ENCODE measurements around the gene MB21D2.

MB21D2 gene

GRCh38 chr3:192892981-192893700, 24.5 kb downstream of the MB21D2 start:
- peaks cover 80% of the 10 kb centered on the region for H3K4me1 Mint-ChIP-seq (ENCODE audit: low read depth)

GRCh38 chr3:192890347-192891335, 27.0 kb downstream of the MB21D2 start:
- H3K4me1 Mint-ChIP-seq (ENCODE audit: low read depth): peaks cover 79% of the 10 kb centered on the region
- DNase-seq (ENCODE audit: low spot score): no peak
- H3K4me3 Mint-ChIP-seq: peak overlapping the region; percentile 47
- H3K27ac Mint-ChIP-seq: peak overlapping the region; percentile 20
- no peaks in the 10 kb centered on the region for H3K9me3 Mint-ChIP-seq
- H3K36me3 Mint-ChIP-seq (ENCODE audit: low read depth): peaks cover 6% of the 10 kb centered on the region
- H3K27me3 Mint-ChIP-seq (ENCODE audit: low read depth): peaks cover 25% of the 10 kb centered on the region

More at GRCh38 chr3:192892981-192893700, 24.5 kb downstream of the MB21D2 start:
- Mint-ChIP-seq H3K36me3 (ENCODE audit: low read depth) (peaks cover 15% of the 10 kb centered on the region), H3K9me3 (no peaks in the 10 kb centered on the region), H3K4me3 (peak overlapping the region; percentile 61), H3K27me3 (ENCODE audit: low read depth) (peaks cover 43% of the 10 kb centered on the region), H3K27ac (peak overlapping the region; percentile 84)
- DNase-seq (ENCODE audit: low spot score): peak; percentile 88

- Mint-ChIP-seq H3K27ac (no peak overlapping the region), H3K27me3 (ENCODE audit: low read depth) (peaks cover 23% of the 10 kb centered on the region), H3K4me1 (ENCODE audit: low read depth) (peaks cover 71% of the 10 kb centered on the region), H3K36me3 (ENCODE audit: low read depth) (peaks cover 4% of the 10 kb centered on the region), H3K9me3 (no peaks in the 10 kb centered on the region), H3K4me3 (peak overlapping the region; percentile 26)
- no peak for DNase-seq (ENCODE audit: low spot score)
These were observed 28.0 kb downstream of the MB21D2 start for GRCh38 chr3:192889679-192890078.

- Mint-ChIP-seq H3K27me3 (ENCODE audit: low read depth) (peaks cover 15% of the 10 kb centered on the region), H3K9me3 (no peaks in the 10 kb centered on the region), H3K27ac (no peak overlapping the region), H3K4me1 (ENCODE audit: low read depth) (peaks cover 58% of the 10 kb centered on the region), H3K4me3 (no peak overlapping the region), H3K36me3 (ENCODE audit: low read depth) (peaks cover 3% of the 10 kb centered on the region)
- DNase-seq (ENCODE audit: low spot score): no peak
These were observed 29.5 kb downstream of the MB21D2 start for GRCh38 chr3:192888190-192888589.

GRCh38 chr3:192887701-192888100, 30.0 kb downstream of the MB21D2 start:
- H3K36me3 Mint-ChIP-seq (ENCODE audit: low read depth): peaks cover 3% of the 10 kb centered on the region
- peaks cover 15% of the 10 kb centered on the region for H3K27me3 Mint-ChIP-seq (ENCODE audit: low read depth)
- DNase-seq (ENCODE audit: low spot score): no peak
- peak overlapping the region; percentile 6 for H3K4me3 Mint-ChIP-seq
- H3K27ac Mint-ChIP-seq: no peak overlapping the region
- peaks cover 53% of the 10 kb centered on the region for H3K4me1 Mint-ChIP-seq (ENCODE audit: low read depth)
- H3K9me3 Mint-ChIP-seq: no peaks in the 10 kb centered on the region

- peaks cover 3% of the 10 kb centered on the region for H3K36me3 Mint-ChIP-seq (ENCODE audit: low read depth)
- peak overlapping the region; percentile 16 for H3K4me3 Mint-ChIP-seq
- DNase-seq (ENCODE audit: low spot score): no peak
- H3K4me1 Mint-ChIP-seq (ENCODE audit: low read depth): peaks cover 48% of the 10 kb centered on the region
- peaks cover 15% of the 10 kb centered on the region for H3K27me3 Mint-ChIP-seq (ENCODE audit: low read depth)
- H3K9me3 Mint-ChIP-seq: no peaks in the 10 kb centered on the region
- peak overlapping the region; percentile 27 for H3K27ac Mint-ChIP-seq
These were observed 30.6 kb downstream of the MB21D2 start for GRCh38 chr3:192887047-192887446.

GRCh38 chr3:192884777-192885773, 32.6 kb downstream of the MB21D2 start:
- Mint-ChIP-seq H3K27ac (no peak overlapping the region), H3K36me3 (ENCODE audit: low read depth) (peaks cover 3% of the 10 kb centered on the region), H3K9me3 (no peaks in the 10 kb centered on the region), H3K4me1 (ENCODE audit: low read depth) (peaks cover 32% of the 10 kb centered on the region), H3K4me3 (no peak overlapping the region), H3K27me3 (ENCODE audit: low read depth) (peaks cover 12% of the 10 kb centered on the region)
- DNase-seq (ENCODE audit: low spot score): no peak

- no peaks in the 10 kb centered on the region for H3K9me3 Mint-ChIP-seq
- H3K27me3 Mint-ChIP-seq (ENCODE audit: low read depth): peaks cover 6% of the 10 kb centered on the region
- H3K4me1 Mint-ChIP-seq (ENCODE audit: low read depth): peaks cover 19% of the 10 kb centered on the region
- H3K27ac Mint-ChIP-seq: no peak overlapping the region
- H3K36me3 Mint-ChIP-seq (ENCODE audit: low read depth): peaks cover 3% of the 10 kb centered on the region
- no peak for DNase-seq (ENCODE audit: low spot score)
- no peak overlapping the region for H3K4me3 Mint-ChIP-seq
These were observed 34.1 kb downstream of the MB21D2 start for GRCh38 chr3:192883512-192883911.

GRCh38 chr3:192881159-192881786, 36.4 kb downstream of the MB21D2 start:
- H3K4me1 Mint-ChIP-seq (ENCODE audit: low read depth): peaks cover 2% of the 10 kb centered on the region
- H3K9me3 Mint-ChIP-seq: no peaks in the 10 kb centered on the region
- no peak overlapping the region for H3K4me3 Mint-ChIP-seq
- peaks cover 3% of the 10 kb centered on the region for H3K36me3 Mint-ChIP-seq (ENCODE audit: low read depth)
- DNase-seq (ENCODE audit: low spot score): no peak
- peaks cover 4% of the 10 kb centered on the region for H3K27me3 Mint-ChIP-seq (ENCODE audit: low read depth)
- no peak overlapping the region for H3K27ac Mint-ChIP-seq

- Mint-ChIP-seq H3K9me3 (no peaks in the 10 kb centered on the region), H3K27ac (no peak overlapping the region), H3K36me3 (ENCODE audit: low read depth) (no peaks in the 10 kb centered on the region), H3K27me3 (ENCODE audit: low read depth) (peaks cover 2% of the 10 kb centered on the region), H3K4me1 (ENCODE audit: low read depth) (peaks cover 6% of the 10 kb centered on the region), H3K4me3 (no peak overlapping the region)
- no peak for DNase-seq (ENCODE audit: low spot score)
These were observed 37.3 kb downstream of the MB21D2 start for GRCh38 chr3:192880313-192880712.

GRCh38 chr3:192879346-192880031, 38.2 kb downstream of the MB21D2 start:
- H3K36me3 Mint-ChIP-seq (ENCODE audit: low read depth): no peaks in the 10 kb centered on the region
- no peak overlapping the region for H3K27ac Mint-ChIP-seq
- H3K9me3 Mint-ChIP-seq: no peaks in the 10 kb centered on the region
- H3K4me1 Mint-ChIP-seq (ENCODE audit: low read depth): peaks cover 6% of the 10 kb centered on the region
- no peak for DNase-seq (ENCODE audit: low spot score)
- H3K4me3 Mint-ChIP-seq: no peak overlapping the region
- peaks cover 3% of the 10 kb centered on the region for H3K27me3 Mint-ChIP-seq (ENCODE audit: low read depth)

- peaks cover 4% of the 10 kb centered on the region for H3K4me1 Mint-ChIP-seq (ENCODE audit: low read depth)
- H3K4me3 Mint-ChIP-seq: no peak overlapping the region
- H3K36me3 Mint-ChIP-seq (ENCODE audit: low read depth): no peaks in the 10 kb centered on the region
- no peak for DNase-seq (ENCODE audit: low spot score)
- no peaks in the 10 kb centered on the region for H3K9me3 Mint-ChIP-seq
- H3K27me3 Mint-ChIP-seq (ENCODE audit: low read depth): peaks cover 3% of the 10 kb centered on the region
- no peak overlapping the region for H3K27ac Mint-ChIP-seq
These were observed 41.6 kb downstream of the MB21D2 start for GRCh38 chr3:192875971-192876565.

Data from T-helper 2 cell treated with Interferon-gamma antibody and Interleukin-4, amounts not matched to agents 5 μg/mL and 100 μg/mL, for 36 hours (primary cell).